ENCODE results near the gene NDUFB1.

NDUFB1 gene

DNA sequence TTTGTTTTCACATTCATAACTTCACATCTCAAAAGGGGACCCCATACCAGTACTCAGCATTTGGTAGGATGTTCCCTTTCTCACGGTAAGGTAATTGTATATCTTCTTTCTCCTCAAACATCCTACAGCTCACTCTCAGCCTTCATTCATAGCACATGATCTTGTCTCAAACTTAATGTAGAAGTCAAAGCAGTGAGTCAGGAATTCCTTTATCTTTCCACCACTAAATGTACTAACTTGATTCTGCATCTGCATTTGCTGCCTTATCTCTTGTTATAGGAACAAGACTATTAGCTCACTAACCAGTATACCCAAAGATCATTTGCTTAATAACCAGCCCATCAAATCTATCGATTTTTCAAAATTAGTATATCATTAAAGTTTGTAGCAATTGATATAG, 23.2 kb upstream of the NDUFB1 start:
- TF ChIP-seq, protein P1, sequence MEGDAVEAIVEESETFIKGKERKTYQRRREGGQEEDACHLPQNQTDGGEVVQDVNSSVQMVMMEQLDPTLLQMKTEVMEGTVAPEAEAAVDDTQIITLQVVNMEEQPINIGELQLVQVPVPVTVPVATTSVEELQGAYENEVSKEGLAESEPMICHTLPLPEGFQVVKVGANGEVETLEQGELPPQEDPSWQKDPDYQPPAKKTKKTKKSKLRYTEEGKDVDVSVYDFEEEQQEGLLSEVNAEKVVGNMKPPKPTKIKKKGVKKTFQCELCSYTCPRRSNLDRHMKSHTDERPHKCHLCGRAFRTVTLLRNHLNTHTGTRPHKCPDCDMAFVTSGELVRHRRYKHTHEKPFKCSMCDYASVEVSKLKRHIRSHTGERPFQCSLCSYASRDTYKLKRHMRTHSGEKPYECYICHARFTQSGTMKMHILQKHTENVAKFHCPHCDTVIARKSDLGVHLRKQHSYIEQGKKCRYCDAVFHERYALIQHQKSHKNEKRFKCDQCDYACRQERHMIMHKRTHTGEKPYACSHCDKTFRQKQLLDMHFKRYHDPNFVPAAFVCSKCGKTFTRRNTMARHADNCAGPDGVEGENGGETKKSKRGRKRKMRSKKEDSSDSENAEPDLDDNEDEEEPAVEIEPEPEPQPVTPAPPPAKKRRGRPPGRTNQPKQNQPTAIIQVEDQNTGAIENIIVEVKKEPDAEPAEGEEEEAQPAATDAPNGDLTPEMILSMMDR (IDR thresholded peaks at IDR 0.05; ENCODE audit: insufficient read depth, low read depth, low read length, missing control alignments) = no peak
- DNase-seq (ENCODE audit: low read depth) = no peak

DNA sequence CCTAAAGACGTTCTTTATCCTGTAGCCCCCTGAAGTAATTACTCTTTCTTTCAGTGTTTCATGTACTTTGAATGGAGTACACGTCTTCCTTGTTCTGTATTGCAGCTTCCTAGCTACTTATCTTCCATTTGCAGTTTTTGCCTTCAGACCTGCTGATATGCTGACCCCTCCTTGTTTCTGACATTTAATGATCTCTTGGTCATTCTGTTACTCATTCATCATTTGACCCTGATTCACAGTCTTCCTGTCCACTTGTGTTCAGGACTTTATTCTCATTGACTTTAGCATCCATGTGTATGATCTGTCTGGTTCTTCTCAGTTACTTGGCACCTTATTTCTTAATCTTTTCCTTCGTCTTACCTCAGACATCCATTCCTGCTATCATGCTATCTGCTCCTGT, 22.5 kb upstream of the NDUFB1 start:
- no peak overlapping the region for H3K4me3 ChIP-seq (ENCODE audit: low read length)
- TF ChIP-seq, protein P1 (IDR thresholded peaks at IDR 0.05; ENCODE audit: insufficient read depth, low read depth, low read length, missing control alignments) = no peak
- no peak for DNase-seq (ENCODE audit: low read depth)

More for the DNA sequence above, 23.2 kb upstream of the NDUFB1 start:
- no peak overlapping the region for H3K4me3 ChIP-seq (ENCODE audit: low read length)

DNA sequence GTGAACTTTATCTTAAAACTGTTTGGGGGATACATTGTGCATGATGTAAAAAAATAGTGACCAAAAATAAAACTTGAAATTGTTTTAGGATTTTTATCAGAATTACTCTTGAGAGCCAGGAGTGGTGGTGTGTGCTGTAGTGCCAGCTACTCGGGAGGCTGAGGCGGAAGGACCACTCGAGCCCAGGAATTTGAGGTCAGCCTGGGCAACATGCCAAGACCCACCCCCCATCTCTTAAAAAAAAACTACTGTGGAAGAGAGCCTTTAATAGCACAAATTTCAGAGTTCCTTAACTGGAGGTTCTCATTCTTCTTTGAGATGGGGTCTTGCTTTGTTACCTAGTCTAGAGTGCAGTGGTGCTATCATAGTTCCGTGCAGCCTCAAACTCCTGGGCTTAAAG, 21.8 kb upstream of the NDUFB1 start:
- TF ChIP-seq, protein P1 (IDR thresholded peaks at IDR 0.05; ENCODE audit: insufficient read depth, low read depth, low read length, missing control alignments) = no peak
- DNase-seq (ENCODE audit: low read depth) = no peak
- no peak overlapping the region for H3K4me3 ChIP-seq (ENCODE audit: low read length)

DNA sequence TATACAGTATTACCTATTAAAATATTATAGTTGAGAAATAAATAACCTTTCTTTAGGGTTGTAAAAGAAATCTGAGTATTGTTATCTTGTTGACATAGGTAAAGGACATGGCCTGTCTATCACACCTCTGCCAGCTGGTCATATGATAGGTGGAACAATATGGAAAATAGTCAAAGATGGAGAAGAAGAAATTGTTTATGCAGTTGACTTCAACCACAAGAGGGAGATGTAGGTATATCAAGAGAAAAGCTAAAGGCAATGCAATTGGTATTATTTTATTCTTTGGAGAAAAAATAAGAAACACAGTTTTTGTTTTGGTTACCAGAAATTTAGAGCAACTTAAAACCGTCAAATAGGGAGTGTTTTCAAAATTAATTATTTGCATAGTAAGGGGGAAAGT, 13.8 kb upstream of the NDUFB1 start:
- TF ChIP-seq, protein P1 (IDR thresholded peaks at IDR 0.05; ENCODE audit: insufficient read depth, low read depth, low read length, missing control alignments) = peak; percentile 43
- peak; percentile 47 for DNase-seq (ENCODE audit: low read depth)
- no peak overlapping the region for H3K4me3 ChIP-seq (ENCODE audit: low read length)

DNA sequence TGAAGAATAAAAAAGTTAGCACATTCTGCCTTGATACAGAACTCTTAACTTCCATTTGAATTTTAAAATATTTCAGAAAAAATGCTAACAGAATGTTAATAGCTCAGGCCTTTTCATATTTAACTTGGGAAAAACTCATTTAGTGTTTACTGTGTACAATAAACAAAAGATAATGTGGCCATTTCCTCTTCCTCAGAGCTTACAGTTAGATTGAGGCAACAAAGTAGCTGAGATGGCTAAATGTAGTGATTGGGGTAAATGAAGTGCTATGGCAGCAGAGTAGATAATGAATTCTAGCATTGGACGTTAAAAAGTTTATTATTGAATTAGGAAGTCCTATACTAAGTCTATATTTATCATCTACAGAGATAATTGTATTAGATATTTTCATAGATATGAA, 12.9 kb upstream of the NDUFB1 start:
- H3K4me3 ChIP-seq (ENCODE audit: low read length) = no peak overlapping the region
- TF ChIP-seq, protein P1 (IDR thresholded peaks at IDR 0.05; ENCODE audit: insufficient read depth, low read depth, low read length, missing control alignments) = no peak
- DNase-seq (ENCODE audit: low read depth) = no peak

DNA sequence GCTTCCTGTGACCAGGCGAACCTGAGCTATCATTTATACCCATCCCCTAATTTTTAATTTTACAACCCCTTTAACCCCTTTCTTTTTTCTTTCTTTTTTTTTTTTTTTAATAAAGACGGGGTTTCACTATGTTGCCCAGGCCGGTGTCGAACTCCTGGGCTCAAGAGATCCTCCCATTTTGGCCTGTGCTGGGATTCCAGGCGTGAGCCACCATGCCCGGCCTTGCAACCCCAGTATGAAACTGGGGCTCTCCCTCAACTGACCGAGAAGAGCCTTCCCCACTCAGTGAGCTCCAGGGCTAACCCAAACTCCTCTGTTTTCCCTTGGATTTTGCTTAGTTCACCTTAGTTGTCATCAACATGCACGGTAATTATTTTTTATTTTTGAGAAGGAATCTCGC, 1.3 kb upstream of the NDUFB1 start:
- TF ChIP-seq, protein P1 (IDR thresholded peaks at IDR 0.05; ENCODE audit: insufficient read depth, low read depth, low read length, missing control alignments) = no peak
- no peak for DNase-seq (ENCODE audit: low read depth)
- H3K4me3 ChIP-seq (ENCODE audit: low read length) = peak overlapping the region; percentile 98

DNA sequence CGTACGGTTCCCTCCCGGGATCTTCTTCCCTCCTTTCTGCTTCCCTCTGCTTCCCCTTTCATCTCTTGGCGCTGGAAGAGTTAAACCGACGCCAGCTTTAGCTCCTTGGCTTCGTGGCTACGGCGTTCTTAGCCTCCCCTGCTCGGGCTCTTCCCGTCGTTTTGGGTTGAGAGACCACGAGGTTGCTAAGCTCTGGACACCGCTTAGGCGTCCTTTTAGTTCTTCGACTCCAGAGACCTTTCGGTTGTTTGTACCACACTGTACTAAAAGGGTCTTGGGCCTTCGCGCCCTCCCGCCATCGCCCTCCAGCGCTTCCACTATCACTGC, 808 bp upstream of the NDUFB1 start:
- TF ChIP-seq, protein P1 (IDR thresholded peaks at IDR 0.05; ENCODE audit: insufficient read depth, low read depth, low read length, missing control alignments) = no peak
- peak overlapping the region; percentile 98 for H3K4me3 ChIP-seq (ENCODE audit: low read length)
- DNase-seq (ENCODE audit: low read depth) = no peak
